GM10266 (cell line): Measurements from ENCODE around the gene RIMBP2.

ENCODE experiments used
- DNase-seq: peaks from one replicate; pipeline ENCODE4 v3.0.0; 2012; ENCODE audit errors: extremely low spot score
- TF ChIP-seq, protein P1 (sequence below): IDR thresholded peaks from 2 replicates; pipeline ENCODE4 v1.5.1; 2012; ENCODE audit warnings: mild to moderate bottlenecking, low read depth; ENCODE audit not compliant: control insufficient read depth, insufficient read depth; ENCODE audit errors: missing control alignments

Gene RIMBP2

DNA sequence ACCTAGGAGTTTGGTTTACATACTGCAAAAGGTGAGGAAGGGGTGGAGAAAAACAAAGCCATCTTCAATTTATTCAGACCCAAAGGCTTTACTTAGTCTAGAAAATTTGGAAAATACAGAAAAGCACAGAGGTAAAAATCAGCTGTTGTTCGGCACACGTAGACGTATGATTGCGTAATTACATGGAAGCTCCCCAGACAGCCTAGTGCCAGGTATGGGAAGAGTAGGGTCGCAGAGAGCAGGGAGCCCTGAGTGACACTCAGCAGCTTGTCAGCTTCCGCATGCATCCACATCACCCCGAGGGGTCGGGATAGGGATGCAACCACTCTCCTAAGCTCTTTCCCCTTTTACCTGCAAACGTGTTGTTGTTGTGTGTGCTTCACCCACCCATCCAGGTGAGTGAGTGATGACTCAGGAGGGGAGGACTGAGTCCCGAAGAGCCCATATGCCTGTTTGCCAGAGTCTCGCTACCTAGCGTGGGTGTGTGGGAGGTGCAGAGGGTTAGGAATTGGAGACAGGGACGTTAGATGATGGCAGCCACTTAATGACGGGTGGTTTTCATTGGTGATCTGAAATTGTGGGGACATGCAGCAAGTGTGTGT, 358.3 kb downstream of the RIMBP2 start:
- no peak for DNase-seq
- TF ChIP-seq, protein P1, sequence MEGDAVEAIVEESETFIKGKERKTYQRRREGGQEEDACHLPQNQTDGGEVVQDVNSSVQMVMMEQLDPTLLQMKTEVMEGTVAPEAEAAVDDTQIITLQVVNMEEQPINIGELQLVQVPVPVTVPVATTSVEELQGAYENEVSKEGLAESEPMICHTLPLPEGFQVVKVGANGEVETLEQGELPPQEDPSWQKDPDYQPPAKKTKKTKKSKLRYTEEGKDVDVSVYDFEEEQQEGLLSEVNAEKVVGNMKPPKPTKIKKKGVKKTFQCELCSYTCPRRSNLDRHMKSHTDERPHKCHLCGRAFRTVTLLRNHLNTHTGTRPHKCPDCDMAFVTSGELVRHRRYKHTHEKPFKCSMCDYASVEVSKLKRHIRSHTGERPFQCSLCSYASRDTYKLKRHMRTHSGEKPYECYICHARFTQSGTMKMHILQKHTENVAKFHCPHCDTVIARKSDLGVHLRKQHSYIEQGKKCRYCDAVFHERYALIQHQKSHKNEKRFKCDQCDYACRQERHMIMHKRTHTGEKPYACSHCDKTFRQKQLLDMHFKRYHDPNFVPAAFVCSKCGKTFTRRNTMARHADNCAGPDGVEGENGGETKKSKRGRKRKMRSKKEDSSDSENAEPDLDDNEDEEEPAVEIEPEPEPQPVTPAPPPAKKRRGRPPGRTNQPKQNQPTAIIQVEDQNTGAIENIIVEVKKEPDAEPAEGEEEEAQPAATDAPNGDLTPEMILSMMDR: no peak

DNA sequence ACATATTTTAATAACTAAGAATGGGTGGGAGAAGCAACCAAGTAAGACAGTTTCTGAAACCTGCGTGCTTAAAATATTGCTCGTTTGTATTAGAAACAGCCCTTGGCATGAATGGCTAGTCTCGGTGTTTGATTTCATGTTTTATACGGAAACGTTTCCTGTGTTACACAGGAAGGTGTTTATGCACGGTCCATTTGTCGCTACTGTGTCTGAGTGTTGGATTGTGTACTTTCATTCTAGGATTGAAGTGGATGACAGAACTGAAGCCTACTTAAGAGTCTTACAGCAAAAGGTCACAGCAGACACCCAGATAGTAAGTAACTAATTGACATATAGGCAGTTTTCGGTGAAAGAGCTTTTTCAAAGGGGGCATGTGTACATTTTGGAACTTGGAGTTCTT, 358.9 kb downstream of the RIMBP2 start:
- TF ChIP-seq, protein P1: no peak
- no peak for DNase-seq

DNA sequence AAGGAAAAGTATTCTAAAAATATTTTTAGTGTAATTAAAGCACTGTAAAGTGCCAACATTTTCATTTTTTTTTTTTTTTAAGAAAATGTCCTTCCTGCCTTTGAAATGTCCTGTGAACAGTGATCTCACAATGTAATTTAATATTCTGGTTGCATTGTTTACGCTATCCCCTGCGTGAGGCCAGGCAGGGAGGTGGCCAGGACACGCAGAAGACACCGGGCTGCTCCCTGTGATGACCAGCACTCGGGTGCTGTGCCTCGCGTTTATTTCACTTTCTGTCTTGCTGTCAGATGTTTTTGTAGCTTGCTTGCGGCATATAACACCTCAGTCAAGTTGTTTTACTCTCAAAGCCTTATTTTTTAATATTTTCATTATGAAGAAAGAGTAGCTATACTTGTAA, 359.9 kb downstream of the RIMBP2 start:
- TF ChIP-seq, protein P1: no peak
- DNase-seq: no peak

DNA sequence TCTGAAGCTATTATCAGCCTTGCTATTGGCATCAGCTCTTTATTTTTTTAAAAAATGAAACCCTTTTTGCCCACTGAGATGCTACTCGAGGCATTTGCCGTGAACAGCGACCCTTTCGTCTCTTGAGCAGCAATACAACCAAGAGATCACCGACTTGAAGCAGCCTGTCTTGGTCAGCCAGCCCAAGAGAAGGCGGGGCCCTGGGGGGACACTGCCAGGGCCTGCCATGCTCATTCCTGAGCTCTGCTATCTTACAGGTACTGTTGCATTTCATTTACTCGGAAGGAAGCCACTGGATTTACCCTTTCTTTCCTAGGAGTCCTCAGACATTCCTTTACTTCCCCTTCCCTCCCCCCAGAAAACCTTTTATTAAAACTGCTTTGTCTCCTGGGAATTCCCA, 361.7 kb downstream of the RIMBP2 start:
- TF ChIP-seq, protein P1: no peak

DNA sequence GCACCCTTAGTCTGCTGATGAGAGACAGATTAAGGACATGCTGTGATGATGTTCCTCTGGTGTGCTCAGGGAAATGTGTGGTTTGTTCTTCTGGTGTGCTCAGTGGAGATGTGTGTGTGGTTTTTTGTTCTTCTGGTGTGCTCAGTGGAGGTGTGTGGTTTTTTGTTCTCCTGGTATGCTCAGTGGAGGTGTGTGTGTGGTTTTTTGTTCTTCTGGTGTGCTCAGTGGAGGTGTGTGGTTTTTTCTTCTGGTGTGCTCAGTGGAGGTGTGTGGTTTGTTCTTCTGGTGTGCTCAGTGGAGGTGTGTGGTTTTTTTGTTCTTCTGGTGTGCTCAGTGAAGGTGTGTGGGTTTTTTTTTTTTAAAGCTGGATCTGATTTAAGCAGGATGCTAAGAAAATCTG, 363.0 kb downstream of the RIMBP2 start:
- no peak for DNase-seq
- TF ChIP-seq, protein P1: no peak

More for the DNA sequence above, 361.7 kb downstream of the RIMBP2 start:
- DNase-seq: no peak

DNA sequence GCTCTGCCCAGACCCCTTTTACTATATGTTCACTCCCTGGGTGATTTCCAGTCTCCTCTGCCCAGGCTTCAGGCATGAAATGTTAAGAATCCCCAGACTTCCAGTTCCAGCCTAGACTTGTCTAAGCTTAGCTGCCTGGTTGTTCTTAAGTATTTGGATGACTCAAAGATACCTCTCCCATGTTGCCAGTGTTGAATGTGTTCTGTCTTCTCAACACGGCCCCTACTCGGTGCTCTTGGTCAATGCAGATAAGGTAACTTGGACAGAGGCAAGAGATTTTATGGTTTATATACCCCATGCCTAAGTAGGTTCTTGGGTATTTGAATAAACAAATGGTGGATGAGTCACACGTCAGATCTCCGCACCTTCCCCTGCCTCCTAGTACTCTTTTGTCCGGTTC, 364.8 kb downstream of the RIMBP2 start:
- TF ChIP-seq, protein P1: no peak
- no peak for DNase-seq

DNA sequence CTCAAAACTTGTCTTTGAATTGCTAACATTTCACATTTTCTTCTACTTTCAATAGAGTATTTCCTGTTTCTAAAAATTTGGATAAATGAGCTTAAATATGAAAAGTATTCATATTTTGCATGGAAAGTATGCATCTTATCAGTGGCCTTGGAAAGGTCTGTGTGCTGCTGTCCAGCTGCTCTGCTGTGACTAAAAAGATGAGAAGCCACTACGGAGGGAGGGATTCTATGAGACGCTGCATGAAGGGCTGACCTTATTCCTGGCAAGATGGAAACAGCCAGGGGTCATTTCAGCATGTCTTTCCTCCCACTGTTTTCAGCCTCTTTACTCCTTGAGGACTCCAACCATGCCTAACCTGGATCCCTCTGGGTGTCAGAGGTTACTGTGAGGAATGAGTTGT, 365.4 kb downstream of the RIMBP2 start:
- TF ChIP-seq, protein P1: no peak
- no peak for DNase-seq
